GM08714 (cell line): Measurements from ENCODE around the gene SH3RF3.
A peak's percentile ranks its signal among the peaks of the same experiment; 100 is the strongest.

Experiments
- H3K4me3 ChIP-seq: fragments of 200-500 bp; sonication (Bioruptor generic); 2 replicates; pipeline ENCODE4 v1.5.1; 2014; ENCODE audit warnings: mild to moderate bottlenecking, low read length, inconsistent platforms
- ZNF274 ChIP-seq: IDR thresholded peaks from 2 replicates; pipeline ENCODE4 v1.6.1; 2012; ENCODE audit warnings: mild to moderate bottlenecking, low read depth, low read length

The SH3RF3 gene

DNA sequence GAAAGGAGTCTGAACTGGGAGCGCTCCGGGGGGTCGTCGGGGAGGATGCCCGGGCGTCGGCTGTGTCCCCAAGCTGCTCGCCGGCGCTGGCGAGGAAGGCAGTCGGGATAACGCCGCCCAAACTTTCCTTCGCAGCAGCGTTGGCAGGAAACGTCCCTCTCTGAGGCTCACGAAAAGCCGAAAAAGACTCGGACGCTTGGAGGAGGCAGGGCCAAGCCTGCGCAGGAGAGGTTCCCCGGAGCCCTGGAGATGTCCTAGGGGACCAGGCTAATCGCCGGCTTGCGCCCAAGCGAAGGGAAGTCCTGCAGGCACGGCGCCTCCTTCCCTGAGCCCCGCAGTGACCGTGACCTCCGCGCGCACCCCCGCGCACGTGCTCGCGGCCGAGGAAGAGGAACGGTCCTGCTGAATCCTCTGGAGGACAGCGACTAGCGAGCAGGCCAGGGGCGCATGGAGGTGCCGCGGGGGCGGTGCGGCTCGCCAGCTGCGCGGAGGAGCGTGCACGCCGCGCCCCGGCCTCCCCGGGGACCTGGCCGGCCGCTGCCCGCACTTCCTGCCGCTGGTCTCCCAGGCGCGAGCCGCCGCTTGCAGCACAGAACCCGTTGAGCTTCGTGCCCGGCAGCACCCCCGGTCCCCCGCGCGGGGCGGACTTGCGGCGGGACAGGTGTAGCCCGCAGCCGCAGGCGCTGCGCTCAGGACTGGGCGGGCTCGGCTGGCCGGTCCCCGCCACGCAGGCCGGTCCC is at the start of gene SH3RF3:
Gene SH3RF3 (plus strand): TSS at position 590 of the 740 bp plus-strand sequence.
- TF ChIP-seq ZNF274: no peak
- peak within 1 kb of the TSS; percentile 54; the same call in 1 of the 2 replicates for H3K4me3 ChIP-seq

DNA sequence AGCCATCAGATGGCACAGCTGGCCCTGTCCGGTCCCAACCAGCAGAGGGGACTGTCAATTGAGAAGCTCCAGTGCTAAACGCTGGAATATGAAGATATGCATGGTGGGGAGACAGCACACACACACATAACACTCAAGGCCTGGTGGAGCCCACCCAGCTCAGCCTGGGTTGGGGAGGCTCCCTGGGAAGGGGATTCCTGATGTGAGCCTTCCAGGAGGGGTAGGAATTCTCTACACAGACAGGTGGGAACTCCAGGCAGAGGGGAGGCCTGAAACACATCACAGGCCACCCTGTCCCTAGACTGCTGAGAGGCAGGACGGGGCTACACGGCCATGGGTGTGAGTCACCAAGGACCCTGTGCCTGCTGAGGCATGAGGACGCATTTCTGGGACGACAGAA is 49.4 kb upstream of the SH3RF3 start:
- no peak overlapping the region for H3K4me3 ChIP-seq
- TF ChIP-seq ZNF274: no peak

DNA sequence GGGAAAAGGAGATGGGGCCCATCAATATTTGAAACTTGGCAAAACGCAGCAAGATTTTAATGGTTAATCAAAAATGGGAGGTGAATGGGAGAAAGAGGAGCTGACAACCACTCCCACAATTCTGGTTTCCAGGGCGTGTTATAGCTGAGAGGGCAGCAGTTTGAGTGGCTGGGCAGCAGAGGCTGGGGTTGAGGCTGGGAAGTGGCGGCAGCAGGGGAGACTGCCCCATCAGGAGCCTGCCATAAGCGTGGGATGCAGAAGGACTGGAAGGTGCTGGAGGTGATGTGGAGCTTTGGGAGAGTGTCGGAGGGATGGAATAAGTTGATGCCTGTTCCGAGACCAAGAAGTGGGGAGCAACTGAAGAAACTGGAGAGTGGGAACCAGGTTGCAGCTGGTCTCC is 48.9 kb upstream of the SH3RF3 start:
- no peak for TF ChIP-seq ZNF274
- H3K4me3 ChIP-seq: no peak overlapping the region

DNA sequence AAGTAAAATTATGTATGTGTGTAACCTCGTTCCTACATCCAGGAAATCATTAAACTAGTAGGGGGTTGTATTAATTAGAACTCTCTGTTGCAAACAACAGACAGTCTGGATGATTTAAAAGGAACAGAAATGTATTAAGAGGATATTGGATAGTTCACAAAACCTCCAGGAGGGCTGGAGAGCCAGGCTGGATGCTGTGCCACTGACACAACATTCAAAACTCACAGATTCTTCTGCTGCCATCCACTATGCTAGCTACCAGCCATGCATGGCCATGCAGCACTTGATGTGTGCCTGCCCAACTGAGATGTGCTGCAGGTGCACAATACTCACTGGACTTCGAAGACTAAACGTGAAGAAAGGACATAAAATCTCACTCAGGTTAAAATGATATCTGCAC is 48.2 kb upstream of the SH3RF3 start:
- no peak for TF ChIP-seq ZNF274
- no peak overlapping the region for H3K4me3 ChIP-seq

DNA sequence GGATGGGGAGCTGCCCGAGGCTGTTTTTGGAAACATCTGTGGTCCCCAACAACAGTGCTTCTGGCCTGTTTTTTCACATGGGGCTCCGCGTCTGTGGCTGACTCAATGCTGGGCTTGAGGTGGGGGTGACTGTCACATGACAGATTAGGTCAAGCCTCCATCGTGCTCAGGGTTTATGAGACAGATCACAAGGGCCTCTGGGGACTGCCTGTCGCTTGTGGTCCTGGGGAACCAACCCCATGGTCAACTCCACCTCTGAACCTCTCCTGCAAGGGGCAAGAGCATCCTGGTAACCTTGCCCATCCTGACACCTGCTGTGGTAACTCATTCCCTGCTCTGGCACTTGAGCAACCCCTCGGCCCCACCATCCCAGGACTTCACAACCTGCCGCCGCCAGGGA is 47.6 kb upstream of the SH3RF3 start:
- TF ChIP-seq ZNF274: no peak
- H3K4me3 ChIP-seq: no peak overlapping the region

DNA sequence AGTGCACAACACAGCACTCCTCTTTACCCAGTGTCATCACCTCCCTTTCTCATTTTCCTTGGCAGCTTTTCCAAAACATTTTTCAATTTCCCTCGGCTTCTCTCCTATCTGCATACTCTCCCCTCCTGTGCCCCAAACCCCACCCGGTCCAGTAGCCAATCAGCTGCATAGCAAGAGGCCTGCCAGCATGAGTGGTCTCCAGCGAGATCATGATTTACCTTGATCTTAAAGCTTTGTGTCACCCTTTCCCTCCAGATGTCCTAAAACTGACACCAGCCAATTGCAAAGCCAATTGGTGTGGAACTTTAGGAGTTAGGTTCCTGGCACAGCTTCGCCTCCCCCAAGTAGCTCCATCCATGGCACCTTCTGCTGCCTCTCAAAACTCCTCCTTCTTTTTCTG is 45.2 kb upstream of the SH3RF3 start:
- TF ChIP-seq ZNF274: no peak
- no peak overlapping the region for H3K4me3 ChIP-seq

DNA sequence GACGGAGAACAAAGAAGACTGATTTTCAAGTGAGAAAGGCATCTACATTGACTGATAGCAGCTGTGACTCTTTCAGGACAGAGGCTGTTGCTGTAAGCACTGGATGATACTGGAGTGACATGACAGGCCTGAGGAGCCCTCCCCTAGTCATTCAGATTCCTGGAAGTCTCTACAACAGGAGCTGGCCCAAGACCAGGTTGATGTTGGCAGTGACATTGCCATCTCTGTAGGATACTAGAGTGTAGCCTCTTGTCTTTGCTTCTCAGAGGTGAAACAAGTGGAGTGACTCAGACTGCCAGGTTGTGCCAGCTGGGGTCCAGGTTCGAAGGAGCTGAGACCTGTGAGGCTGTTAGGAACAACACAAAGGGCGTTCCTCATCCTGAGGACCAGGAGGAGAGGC is 44.7 kb upstream of the SH3RF3 start:
- TF ChIP-seq ZNF274: no peak
- no peak overlapping the region for H3K4me3 ChIP-seq

DNA sequence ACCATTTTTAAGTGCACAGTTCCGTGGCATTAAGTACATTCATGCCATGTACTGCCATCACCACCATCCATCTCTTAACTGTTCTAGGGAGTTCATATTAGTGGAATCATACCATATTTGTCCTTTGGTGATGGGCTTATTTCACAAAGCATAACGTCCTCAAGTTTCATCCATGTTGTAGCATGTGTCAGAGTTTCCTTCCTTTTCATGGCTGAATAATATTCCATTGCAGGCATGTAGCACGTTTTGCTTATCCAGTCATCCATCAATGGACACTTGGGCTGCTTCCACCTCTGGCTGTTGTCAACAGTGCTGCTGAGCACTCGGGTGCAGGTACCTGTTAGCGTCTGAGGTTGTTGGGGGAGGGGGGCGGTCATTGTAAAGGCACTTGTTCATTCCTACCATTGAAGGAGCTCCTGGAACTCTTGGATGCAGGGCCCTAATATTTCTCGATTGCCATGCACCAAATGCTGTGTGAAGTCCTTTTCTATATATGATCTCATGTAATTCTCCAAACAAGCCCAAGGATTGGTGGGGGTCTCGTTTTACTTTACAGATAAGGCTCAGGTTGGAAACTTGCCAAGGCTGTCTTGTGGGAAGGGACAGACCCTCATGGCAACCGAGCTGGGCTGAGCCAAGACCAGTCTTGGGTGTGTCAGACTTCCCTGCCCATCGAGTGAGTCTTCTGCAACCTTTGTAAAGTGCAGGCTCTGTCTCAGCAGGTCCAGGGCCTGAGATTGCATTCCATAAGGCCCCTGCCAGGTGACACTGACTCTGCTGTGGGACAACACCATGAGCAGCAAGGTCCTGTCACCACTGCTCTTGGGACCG is 42.9 kb upstream of the SH3RF3 start:
- no peak overlapping the region for H3K4me3 ChIP-seq
- TF ChIP-seq ZNF274: no peak

DNA sequence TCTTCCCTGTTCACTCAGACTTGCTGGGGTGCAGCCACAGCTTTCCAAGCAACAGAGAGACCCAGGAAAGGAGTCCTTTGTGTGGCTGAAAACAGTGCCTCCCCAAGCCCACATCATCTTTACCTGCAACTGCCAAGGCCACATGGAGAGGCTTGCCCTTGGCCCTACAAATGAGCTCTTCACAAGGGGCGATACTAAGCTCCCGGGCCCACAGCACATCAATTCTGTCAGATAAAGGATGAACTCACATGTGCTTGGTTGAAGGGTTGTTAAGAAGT is 42.3 kb upstream of the SH3RF3 start:
- H3K4me3 ChIP-seq: no peak overlapping the region
- TF ChIP-seq ZNF274: no peak

DNA sequence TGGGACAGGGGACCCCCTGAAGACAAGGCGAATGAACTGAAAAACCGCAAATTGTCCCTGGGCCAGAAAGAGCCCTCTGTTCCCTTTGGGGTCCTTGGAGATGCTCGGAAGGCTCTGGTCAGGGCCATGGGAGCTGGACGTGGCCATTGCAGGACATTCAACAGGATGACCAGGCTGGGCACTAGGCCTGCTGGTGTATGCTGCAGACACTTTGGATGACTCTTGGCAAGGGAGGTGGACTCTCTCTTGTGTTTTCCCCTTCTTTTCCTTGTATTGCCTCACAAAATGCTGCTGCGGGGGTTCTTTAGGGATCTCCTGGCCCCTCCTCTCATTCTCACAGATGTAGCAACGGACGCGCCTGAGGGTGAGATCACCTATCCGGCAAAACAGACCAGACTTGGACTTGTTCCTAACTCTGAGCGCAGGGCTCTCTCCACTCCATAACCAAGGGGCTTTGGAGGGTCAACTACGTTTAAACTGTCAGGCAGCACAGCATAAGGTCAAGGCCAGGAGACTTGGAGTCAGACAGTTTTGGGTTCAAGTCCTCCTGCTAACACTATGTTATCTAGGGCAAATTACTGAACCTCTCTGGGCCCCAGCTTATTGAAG is 41.8 kb upstream of the SH3RF3 start:
- no peak overlapping the region for H3K4me3 ChIP-seq
- no peak for TF ChIP-seq ZNF274

DNA sequence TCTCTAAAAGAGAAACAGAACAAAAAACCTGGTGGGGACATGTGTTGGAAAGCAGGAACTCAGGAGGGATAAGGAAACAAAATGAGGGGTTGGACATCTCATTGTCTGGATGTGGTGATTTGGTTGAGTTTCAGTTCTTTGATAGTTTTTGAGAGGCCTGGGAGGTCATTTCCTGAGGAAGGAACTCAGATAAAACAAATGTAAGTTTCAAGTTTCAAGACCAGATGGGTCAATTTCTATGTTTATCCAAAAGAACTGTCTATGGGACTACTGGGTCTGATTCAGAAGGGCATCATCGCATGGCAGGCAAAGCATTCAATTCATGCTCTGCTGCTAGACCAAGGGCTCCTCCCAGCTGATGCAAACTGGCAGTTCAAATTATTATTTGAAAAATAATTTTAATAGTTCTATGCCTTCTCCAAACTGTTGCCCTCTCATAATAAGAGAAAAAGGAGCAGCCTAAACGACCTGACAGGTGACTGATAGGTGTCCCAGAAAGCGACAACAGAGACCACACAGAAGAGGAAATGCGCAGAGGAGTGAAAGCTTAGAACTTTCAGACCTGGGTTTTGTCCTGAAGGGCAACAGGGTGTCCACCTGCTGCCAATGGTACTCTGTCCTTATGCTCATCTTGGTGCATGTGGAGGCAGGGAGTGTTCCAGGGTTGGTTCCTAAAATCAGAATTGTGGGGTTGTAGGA is 39.3 kb upstream of the SH3RF3 start:
- TF ChIP-seq ZNF274: no peak
- no peak overlapping the region for H3K4me3 ChIP-seq

DNA sequence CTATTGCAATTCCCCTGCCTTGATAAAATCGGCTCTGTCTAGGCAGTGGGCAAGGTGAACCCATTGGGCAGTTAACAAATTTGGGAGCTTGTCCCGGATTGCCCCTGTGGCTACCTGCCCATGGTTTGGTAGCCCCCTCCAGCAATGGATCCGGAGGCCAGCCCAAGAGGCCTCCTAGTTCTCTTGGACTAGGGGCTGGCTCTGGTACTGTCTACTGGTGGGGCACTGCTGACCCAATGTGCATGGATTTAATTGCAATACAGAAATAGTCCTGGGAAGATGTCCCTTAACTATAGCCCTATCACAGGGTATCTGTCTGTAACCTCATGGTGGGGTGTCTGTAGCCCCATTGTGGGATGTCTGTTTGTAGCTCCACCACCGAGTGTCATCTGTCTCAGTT is 37.5 kb upstream of the SH3RF3 start:
- H3K4me3 ChIP-seq: no peak overlapping the region
- TF ChIP-seq ZNF274: no peak

DNA sequence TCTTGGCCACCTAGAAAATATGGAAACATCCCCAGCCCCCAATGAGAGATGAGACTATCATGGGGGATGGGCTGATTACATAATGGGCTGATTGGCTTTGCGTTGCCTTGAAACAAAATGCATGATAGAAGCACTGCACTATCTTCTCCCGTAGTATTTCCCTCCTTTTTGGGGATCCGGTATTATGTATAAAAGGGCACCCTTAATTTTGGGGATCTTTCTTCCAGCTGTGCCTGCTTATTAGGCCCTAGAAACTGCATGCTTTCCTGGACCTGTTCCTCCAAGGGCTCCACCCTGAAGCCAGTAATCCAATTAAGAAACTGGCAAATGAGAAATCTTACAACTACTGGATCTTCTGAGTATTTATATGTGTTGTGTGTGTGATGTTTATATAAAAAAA is 34.9 kb upstream of the SH3RF3 start:
- no peak for TF ChIP-seq ZNF274
- no peak overlapping the region for H3K4me3 ChIP-seq

DNA sequence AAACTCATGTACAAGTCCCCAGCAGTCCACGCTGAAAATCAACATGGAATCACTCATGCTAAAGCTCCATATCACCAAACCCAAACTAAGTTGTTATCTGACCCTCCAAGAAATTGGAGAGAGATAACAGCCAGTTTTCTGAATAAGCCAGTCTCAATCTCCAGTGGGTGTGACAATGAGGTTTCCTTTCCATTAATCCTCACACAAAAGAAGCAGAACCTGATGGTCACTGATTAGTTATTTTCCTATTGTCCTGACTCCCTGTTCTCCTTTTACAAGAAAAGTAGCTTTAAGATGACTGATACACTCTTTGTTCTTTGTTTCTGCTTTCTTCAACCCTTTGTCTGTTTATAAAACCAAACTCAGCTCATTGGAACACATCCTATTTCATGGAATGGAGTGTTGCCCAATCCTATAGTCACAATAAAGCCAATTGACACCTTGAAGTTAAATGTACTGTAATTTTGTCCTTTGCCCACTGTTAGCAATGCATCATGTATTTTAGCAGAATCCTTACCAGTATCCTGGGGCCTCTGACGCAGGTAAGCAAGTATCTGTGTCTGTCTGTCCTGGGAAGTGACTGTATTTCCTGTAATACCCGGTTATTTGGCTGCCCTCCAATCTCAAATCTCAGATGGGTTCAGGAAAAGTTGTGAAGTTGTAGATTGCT is 30.6 kb upstream of the SH3RF3 start:
- no peak overlapping the region for H3K4me3 ChIP-seq
- TF ChIP-seq ZNF274: no peak
